Measurements from ENCODE around the gene MDM4.

- TF ChIP-seq POLR2A (IDR thresholded peaks at IDR 0.05; ENCODE audit: low read length) (no peak), GATA1 (IDR thresholded peaks at IDR 0.05; ENCODE audit: low read depth, low read length) (no peak)
These were observed 12.5 kb downstream of the MDM4 start for GRCh38 chr1:204528677-204529076.
